Mesodermal cell (in vitro differentiated cells): Measurements from ENCODE around the gene SLFN12L.
"Not testable (repeated sequence)": the region's sequence is repeated elsewhere in the genome, so short reads cannot be mapped to it uniquely, and the experiment has no call there.

Experiments used
- H3K27ac ChIP-seq: 2 replicates; pipeline ENCODE4 v1.7.0; 2013; ENCODE audit warnings: mild to moderate bottlenecking, low read depth, low read length, moderate library complexity; ENCODE audit not compliant: severe bottlenecking
- H3K36me3 ChIP-seq: 2 replicates; pipeline ENCODE4 v1.7.1; 2013; ENCODE audit warnings: mild to moderate bottlenecking, low read length, moderate library complexity; ENCODE audit not compliant: control insufficient read depth, insufficient read depth
- H3K4me1 ChIP-seq: one replicate; pipeline ENCODE4 v1.7.1; 2013; ENCODE audit warnings: mild to moderate bottlenecking, low read length; ENCODE audit not compliant: insufficient read depth, control insufficient read depth, poor library complexity, severe bottlenecking
- H3K4me3 ChIP-seq: 2 replicates; pipeline ENCODE4 v1.7.0; 2013; ENCODE audit warnings: low read length, control low read depth, mild to moderate bottlenecking; ENCODE audit not compliant: insufficient read depth, poor library complexity, severe bottlenecking; ENCODE audit errors: extremely low read depth
- H3K9me3 ChIP-seq: 2 replicates; pipeline ENCODE4 v1.7.1; 2013; ENCODE audit warnings: mild to moderate bottlenecking, low read length, moderate library complexity; ENCODE audit not compliant: control insufficient read depth
- WGBS, 2 experiments: methylation state at CpG; one replicate each; pipeline ENCODE4 v1.1.5; 2013; ENCODE audit warnings: missing lambda C conversion rate in 2 of 2; ENCODE audit not compliant: insufficient coverage in 2 of 2; 5-methylcytosine and 5-hydroxymethylcytosine counted together

SLFN12L gene

DNA sequence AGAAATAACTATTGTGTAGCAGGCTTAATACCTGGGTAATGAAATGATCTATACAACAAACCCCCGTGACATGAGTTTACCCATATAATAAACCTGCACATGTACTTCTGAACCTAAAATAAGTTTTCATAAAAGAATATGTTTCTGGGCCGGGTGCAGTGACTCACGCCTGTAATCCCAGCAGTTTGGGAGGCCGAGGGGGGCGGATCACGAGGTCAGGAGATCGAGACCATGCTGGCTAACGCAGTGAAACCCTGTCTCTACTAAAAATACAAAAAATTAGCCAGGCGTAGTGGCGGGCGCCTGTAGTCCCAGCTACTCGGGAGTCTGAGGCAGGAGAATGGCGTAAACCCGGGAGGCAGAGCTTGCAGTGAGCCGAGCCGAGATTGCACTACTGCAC lies 25.7 kb upstream of the SLFN12L start:
- H3K4me1 ChIP-seq, H3K36me3 ChIP-seq, H3K9me3 ChIP-seq, H3K27ac ChIP-seq, H3K4me3 ChIP-seq: not testable (repeated sequence)
- WGBS, 2 experiments: 87% methylated on average over 6 of the region's 16 CpGs; no CpG with 5 or more reads in 1 of the 2 experiments

DNA sequence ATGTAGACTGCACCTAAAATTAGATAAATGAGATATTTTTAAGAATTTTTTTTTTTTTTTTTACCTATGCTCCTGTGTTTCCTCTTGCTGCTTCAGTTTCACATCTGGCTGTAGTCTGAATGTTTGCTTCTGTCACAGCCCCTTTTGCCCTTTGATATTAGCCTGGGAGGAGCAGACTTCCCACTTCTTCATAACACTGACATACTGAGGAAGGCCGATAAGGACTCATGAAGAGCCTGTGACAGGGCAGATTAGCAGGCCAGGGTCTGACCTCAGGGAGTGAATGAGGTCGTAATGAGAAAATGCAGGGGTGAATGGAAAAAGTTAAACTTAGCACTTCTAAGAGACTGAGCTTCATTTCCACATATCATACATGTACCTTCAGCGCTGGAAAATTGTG lies 23.2 kb upstream of the SLFN12L start, which contains the start of gene SLFN14:
SLFN14 (minus strand) TSS at position 117 of the 400 bp plus-strand sequence. CDS start 2,757 bp downstream, outside the sequence.
- no peak within 1 kb of the TSS for H3K4me3 ChIP-seq
- H3K9me3 ChIP-seq: no peaks in the 10 kb centered on the region
- H3K36me3 ChIP-seq: no peaks in the 10 kb centered on the region
- H3K27ac ChIP-seq: peak within 1 kb of the TSS; percentile 57
- WGBS, 2 experiments: no CpG with 5 or more reads among the region's 3 CpGs
- peaks cover 4% of the 10 kb centered on the region for H3K4me1 ChIP-seq

DNA sequence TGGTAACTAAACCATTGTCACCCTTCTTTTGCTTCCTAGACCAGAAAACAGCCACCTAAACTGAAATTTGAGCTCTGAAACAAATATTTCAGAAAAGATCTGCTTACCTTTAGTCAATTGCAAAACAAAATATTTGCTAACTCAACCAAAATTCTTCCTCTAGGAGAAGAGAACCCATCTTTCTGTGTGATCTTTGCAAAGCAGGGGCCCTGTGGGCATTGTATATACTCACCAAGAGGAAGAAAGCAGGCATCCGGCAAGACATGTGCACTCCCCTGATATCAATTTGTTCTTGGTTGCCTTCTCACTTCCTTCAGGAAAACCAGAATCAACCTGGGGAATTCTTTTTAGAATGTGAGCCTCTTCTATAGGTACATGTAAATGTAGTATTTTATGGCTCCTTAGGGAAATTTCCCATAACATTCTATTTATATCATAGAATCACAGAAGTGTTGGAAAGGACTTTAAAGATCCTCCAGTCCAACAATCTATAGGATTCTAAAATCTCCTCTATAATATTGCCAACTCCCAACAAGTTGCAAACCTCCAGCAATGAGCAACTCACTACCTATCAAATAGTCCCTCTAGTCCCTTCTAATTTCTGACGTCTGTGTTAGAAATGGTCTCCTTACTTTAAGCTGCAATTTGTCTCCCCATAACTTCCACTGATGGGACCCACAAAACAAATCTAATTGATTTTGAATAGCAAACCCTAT lies 22.2 kb upstream of the SLFN12L start:
- H3K9me3 ChIP-seq: no peaks in the 10 kb centered on the region
- H3K4me1 ChIP-seq: peaks cover 4% of the 10 kb centered on the region
- no peak overlapping the region for H3K27ac ChIP-seq
- H3K36me3 ChIP-seq: no peaks in the 10 kb centered on the region
- H3K4me3 ChIP-seq: no peak overlapping the region
- 80 to 89% methylated on average over 1 of the region's 2 CpGs for WGBS, 2 experiments

- 100% methylated on average over 1 to 3 of the region's 3 CpGs for WGBS, 2 experiments
- no peak overlapping the region for H3K4me3 ChIP-seq
- H3K9me3 ChIP-seq: no peaks in the 10 kb centered on the region
- H3K36me3 ChIP-seq: no peaks in the 10 kb centered on the region
- no peak overlapping the region for H3K27ac ChIP-seq
- H3K4me1 ChIP-seq: peaks cover 4% of the 10 kb centered on the region
These were observed 19.9 kb upstream of the SLFN12L start for GRCh38 chr17:35557353-35557752.

- Histone ChIP-seq H3K9me3 (no peaks in the 10 kb centered on the region), H3K36me3 (no peaks in the 10 kb centered on the region), H3K27ac (no peak overlapping the region), H3K4me1 (peaks cover 4% of the 10 kb centered on the region), H3K4me3 (no peak overlapping the region)
- 94% methylated on average over 3 of the region's 5 CpGs; no CpG with 5 or more reads in 1 of the 2 experiments for WGBS, 2 experiments
These were observed 18.2 kb upstream of the SLFN12L start for GRCh38 chr17:35555691-35556090.

DNA sequence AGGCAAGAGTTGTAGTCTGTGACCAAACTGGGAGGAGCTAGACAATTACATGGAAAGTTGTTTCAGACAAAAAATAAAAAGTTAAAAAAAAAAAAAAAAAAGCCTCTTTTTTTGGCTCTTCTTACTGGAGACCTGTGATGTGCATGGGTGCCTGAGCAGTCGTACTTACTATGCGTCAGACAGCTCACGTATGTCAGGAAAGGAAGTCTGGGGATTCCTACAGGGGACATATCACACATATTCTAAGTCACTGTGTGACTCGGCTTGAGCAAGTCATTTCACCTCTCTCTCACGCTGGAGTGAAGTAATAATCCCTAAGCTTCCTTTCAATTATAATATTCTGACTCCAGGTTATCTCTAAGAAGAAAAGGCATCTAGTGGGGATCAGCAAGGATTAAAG lies 17.2 kb upstream of the SLFN12L start:
- H3K36me3 ChIP-seq: no peaks in the 10 kb centered on the region
- no peaks in the 10 kb centered on the region for H3K9me3 ChIP-seq
- H3K4me1 ChIP-seq: no peaks in the 10 kb centered on the region
- 94 to 100% methylated on average over 1 to 3 of the region's 5 CpGs for WGBS, 2 experiments
- no peak overlapping the region for H3K27ac ChIP-seq
- H3K4me3 ChIP-seq: no peak overlapping the region

DNA sequence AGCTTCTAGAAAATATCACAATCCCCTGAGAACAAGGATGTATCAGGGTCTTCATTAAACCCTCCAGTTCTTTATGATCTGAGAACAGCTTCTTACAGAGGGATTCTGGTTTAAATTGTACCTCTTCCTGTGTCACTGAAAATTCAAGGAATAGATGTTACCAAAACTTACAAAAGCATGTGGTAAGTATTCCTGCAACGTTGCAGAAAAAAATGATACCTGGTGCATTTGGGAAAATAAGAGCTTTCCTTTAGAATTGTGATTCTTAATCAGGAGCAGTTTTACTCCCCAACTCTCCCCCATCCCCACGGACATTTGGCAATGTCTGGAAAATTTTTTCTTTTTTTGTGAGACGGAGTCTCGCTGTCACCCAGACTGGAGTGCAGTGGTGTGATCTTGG lies 15.8 kb upstream of the SLFN12L start:
- Histone ChIP-seq H3K36me3 (no peaks in the 10 kb centered on the region), H3K9me3 (no peaks in the 10 kb centered on the region), H3K27ac (no peak overlapping the region), H3K4me1 (no peaks in the 10 kb centered on the region), H3K4me3 (no peak overlapping the region)
- WGBS, 2 experiments: 93 to 100% methylated on average over 3 to 4 of the region's 4 CpGs

DNA sequence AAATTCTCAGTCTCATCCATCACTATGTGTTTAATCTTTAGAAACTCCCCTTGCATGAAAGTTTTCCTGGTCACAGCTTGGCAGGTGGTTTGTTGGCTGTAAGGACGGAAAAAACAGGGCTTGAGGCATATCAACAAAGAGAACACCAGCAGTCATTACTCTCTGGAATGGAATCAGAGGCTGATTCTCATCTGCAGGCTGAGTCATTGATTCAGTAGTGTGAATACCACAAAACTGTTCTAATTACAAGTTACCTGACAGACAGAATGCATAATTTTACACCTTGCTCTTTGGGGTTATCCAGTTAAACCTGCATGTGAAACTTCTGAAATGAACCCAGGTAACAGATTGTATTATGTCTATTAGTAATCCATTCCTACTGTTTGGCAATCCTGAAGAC lies 11.5 kb upstream of the SLFN12L start:
- no CpG with 5 or more reads among the region's 1 CpG for WGBS, 2 experiments
- Histone ChIP-seq H3K27ac (no peak overlapping the region), H3K4me1 (no peaks in the 10 kb centered on the region), H3K4me3 (no peak overlapping the region), H3K9me3 (no peaks in the 10 kb centered on the region), H3K36me3 (no peaks in the 10 kb centered on the region)

DNA sequence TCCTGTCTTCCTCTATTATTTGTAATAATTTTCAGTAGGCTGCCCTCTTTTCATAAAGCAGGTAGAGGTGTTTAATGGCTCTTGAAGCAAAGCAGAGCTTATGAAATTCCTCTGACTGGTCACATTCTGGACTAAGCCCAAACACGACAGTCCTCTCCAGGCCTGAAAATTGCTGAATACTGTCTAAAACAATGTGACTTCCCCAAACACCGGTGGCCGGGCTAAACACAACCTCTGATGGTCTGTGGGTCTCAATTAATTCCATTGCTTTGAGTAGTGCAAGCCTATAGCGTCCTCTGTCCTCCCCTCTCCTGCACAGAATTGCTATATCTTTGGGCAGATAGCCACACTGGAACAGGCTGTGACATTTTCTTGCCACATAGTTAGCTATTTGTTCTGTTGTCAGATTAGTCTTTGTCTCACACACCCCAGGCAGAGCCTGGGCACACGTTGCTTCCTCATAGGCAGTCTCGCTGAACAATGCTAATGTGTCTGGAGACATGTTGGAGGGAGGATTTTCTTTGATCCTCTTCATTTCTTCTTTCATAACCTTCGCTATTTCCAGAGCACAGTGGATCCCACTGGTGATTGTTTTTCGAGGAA lies 10.8 kb upstream of the SLFN12L start:
- Histone ChIP-seq H3K9me3 (no peaks in the 10 kb centered on the region), H3K4me1 (no peaks in the 10 kb centered on the region), H3K4me3 (no peak overlapping the region), H3K36me3 (no peaks in the 10 kb centered on the region), H3K27ac (no peak overlapping the region)
- WGBS, 2 experiments: 70 to 93% methylated on average over 5 to 6 of the region's 8 CpGs

DNA sequence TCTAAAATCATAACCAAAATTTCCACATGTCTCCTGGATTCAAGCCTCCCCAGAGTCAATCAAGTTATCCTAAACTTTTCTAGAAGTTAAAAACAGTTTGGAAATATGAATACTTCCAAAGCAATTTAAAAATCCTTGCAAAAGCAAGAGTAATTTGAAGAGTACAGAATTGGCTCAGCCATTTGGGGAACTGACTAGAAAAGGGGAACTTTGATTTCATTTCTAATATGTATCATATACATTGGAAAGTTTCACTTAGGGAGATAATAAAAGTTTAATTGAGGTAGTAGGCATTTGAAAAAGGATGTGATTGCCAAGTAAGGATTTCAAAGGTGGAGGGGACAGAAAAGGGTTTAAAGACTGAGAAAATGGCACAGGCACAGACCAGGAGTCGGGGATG lies 9.0 kb upstream of the SLFN12L start:
- H3K4me1 ChIP-seq: no peaks in the 10 kb centered on the region
- WGBS, 2 experiments: 78 to 89% methylated on average over 1 of the region's 1 CpG
- H3K27ac ChIP-seq: no peak overlapping the region
- no peak overlapping the region for H3K4me3 ChIP-seq
- no peaks in the 10 kb centered on the region for H3K36me3 ChIP-seq
- no peaks in the 10 kb centered on the region for H3K9me3 ChIP-seq

DNA sequence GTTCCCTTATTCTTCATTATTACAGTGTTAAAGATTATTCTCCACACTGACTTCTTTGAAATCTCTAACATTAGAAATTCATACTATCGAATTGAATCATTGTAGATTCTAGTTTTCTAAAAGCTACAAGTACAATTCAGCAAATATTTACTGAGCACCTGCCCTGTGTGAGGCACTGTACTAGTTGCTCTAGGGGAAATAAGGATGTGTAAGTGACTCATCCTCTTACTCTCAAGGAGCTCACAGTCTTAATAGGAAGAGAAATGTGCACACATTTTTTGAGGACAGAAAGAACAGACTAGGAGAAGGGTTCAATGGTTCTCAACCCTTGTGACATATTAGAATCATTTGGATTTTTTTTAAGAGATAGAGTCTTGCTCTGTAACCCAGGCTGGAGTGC lies 7.7 kb upstream of the SLFN12L start:
- Histone ChIP-seq H3K27ac (no peak overlapping the region), H3K4me3 (no peak overlapping the region), H3K9me3 (no peaks in the 10 kb centered on the region), H3K36me3 (no peaks in the 10 kb centered on the region), H3K4me1 (no peaks in the 10 kb centered on the region)
- no CpG with 5 or more reads among the region's 1 CpG for WGBS, 2 experiments
